ENCODE data around the gene IFT43. TPM values are rescaled to one million over a fixed set of nuclear protein-coding genes. Genes with fewer than 3 reads are reported as not detected.

Gene IFT43
- total RNA-seq = 18.2 and 35.7 TPM in 2 replicates

GRCh38 chr14:75985618-75986438 lies at the start of gene IFT43:
IFT43 (plus strand) TSS chr14:75985763; CDS start chr14:75985787, 24 bp downstream.

GRCh38 chr14:75981426-75982265 lies 3.9 kb upstream of the IFT43 start, which contains the start of gene TGFB3:
TGFB3 (minus strand) TSS chr14:75981995; CDS start chr14:75980893, 1,102 bp downstream.

Other genes starting within 250 kb of the IFT43 start
- gene TGFB3, start 3.8 kb upstream of the IFT43 start, total RNA-seq = 0.91 and 1.3 TPM in 2 replicates
- 44.8 and 104 TPM in 2 replicates for gene GPATCH2L, start 166.2 kb downstream of the IFT43 start, total RNA-seq

All from epithelial cell of umbilical artery (primary cell).